Left lung (tissue), 10 donors: ENCODE results near the gene ASB10. TPM values are rescaled to one million over a fixed set of nuclear protein-coding genes. Genes with fewer than 3 reads are reported as not detected.

Experiments
- ATAC-seq: fragments of 200-7000 bp; cut with Tn5 transposase; one replicate; pipeline ENCODE4 v1.9.1; 2020; ENCODE audit warnings: moderate library complexity
- DNase-seq, 4 donors: peaks; one replicate each; pipeline ENCODE4 v3.0.0-alpha.2; 2013 to 2020
- H3K27ac ChIP-seq, 2 donors: fragments of 200-600 bp; sonication (generic) in 1 of 2; one replicate each; pipeline versions ENCODE4 v1.5.0 to v1.8.0; 2020 to 2021
- H3K27me3 ChIP-seq, 2 donors: fragments of 200-600 bp; sonication (generic) in 1 of 2; one replicate each; pipeline versions ENCODE4 v1.5.0 to v1.8.0; 2020 to 2021
- H3K36me3 ChIP-seq, 2 donors: fragments of 200-600 bp; sonication (generic) in 1 of 2; one replicate each; pipeline versions ENCODE4 v1.5.0 to v1.8.0; 2020 to 2021
- H3K4me1 ChIP-seq, 2 donors: fragments of 200-600 bp; one replicate each; pipeline ENCODE4 v1.8.0; 2021
- H3K4me3 ChIP-seq, 2 donors: fragments of 200-600 bp; sonication (generic) in 1 of 2; one replicate each; pipeline versions ENCODE4 v1.5.0 to v1.8.0; 2020 to 2021; ENCODE audit warnings: mild to moderate bottlenecking in 1 of 2
- H3K9me3 ChIP-seq, 2 donors: fragments of 200-600 bp; sonication (generic) in 1 of 2; one replicate each; pipeline versions ENCODE4 v1.5.0 to v1.8.0; 2020 to 2021
- CTCF ChIP-seq, 2 donors: fragments of 200-600 bp; sonication (generic) in 1 of 2; IDR thresholded peaks; one replicate each; pipeline versions ENCODE4 v1.5.0 to v1.8.0; 2021; ENCODE audit warnings: antibody characterized with exemption in 2 of 2
- intact Hi-C, 2 donors: fragments of 100-400 bp; cut with DNase I; formaldehyde crosslinking; loops; one replicate each; pipeline versions ENCODE4 v1.11.2 to v1.14.2; 2022
- polyA plus RNA-seq, 6 donors: library from polyadenylated mRNA; unstranded; fragments of 120-200 nt; gene quantifications; one replicate each; pipeline ENCODE4 v1.2.1, GENCODE V29; 2013; ENCODE audit not compliant: insufficient read length in 6 of 6
- total RNA-seq, 2 donors: library from RNA; stranded (reverse); fragmentation: NEBNext Ultra II Directional; extraction: Animal tissue kit (Norgen Biotek cat#: 25700); gene quantifications; one replicate each; pipeline ENCODE4 v1.2.1, GENCODE V29; 2021
- donor health status: DM: no; HTN: yes; CAD: no.
- donor health status: DM: no; HTN: no; CAD: no.

The ASB10 gene
- total and polyA plus RNA-seq, 8 donors = not detected

- H3K9me3 ChIP-seq = no peaks in the 10 kb centered on the region
- peaks cover 0 to 8% of the 10 kb centered on the region in 2 donors for H3K27me3 ChIP-seq
- DNase-seq (no peak), ATAC-seq (no peak)
- no peak overlapping the region for H3K4me3 ChIP-seq
- peaks cover 0 to 46% of the 10 kb centered on the region in 2 donors for H3K36me3 ChIP-seq
- intact Hi-C loops = no loop called here
- TF ChIP-seq CTCF (IDR thresholded peaks at IDR 0.05) = no peak
- no peak overlapping the region for H3K27ac ChIP-seq
- no peaks in the 10 kb centered on the region for H3K4me1 ChIP-seq
These were observed 24.2 kb upstream of the ASB10 start for GRCh38 chr7:151211155-151211772.

- no peak for ATAC-seq
- no peaks in the 10 kb centered on the region for H3K9me3 ChIP-seq
These were observed 23.2 kb upstream of the ASB10 start, which contains the start of gene H2BK1 for GRCh38 chr7:151210087-151210854. TSS of gene H2BK1 (minus strand) at chr7:151210488. CDS start at chr7:151210318, 170 bp downstream.

GRCh38 chr7:151209588-151209987 lies 22.5 kb upstream of the ASB10 start:
- H3K36me3 ChIP-seq = peaks cover 0 to 29% of the 10 kb centered on the region in 2 donors
- no peaks in the 10 kb centered on the region for H3K4me1 ChIP-seq
- DNase-seq (no peak), ATAC-seq (no peak)
- intact Hi-C loops = no loop called here
- no peaks in the 10 kb centered on the region for H3K9me3 ChIP-seq
- H3K27ac ChIP-seq = no peak overlapping the region
- peaks cover 0 to 25% of the 10 kb centered on the region in 2 donors for H3K27me3 ChIP-seq
- no peak for TF ChIP-seq CTCF (IDR thresholded peaks at IDR 0.05)
- H3K4me3 ChIP-seq = no peak overlapping the region

More at GRCh38 chr7:151210087-151210854, 23.2 kb upstream of the ASB10 start, which contains the start of gene H2BK1:
- peaks cover 0 to 18% of the 10 kb centered on the region in 2 donors for H3K27me3 ChIP-seq
- TF ChIP-seq CTCF (IDR thresholded peaks at IDR 0.05) = no peak
- H3K27ac ChIP-seq = no peak within 1 kb of the TSS
- no peak for DNase-seq
- H3K36me3 ChIP-seq = peaks cover 0 to 36% of the 10 kb centered on the region in 2 donors
- no peaks in the 10 kb centered on the region for H3K4me1 ChIP-seq
- H3K4me3 ChIP-seq = no peak within 1 kb of the TSS
- intact Hi-C loops = no loop called here

- no peak for TF ChIP-seq CTCF (IDR thresholded peaks at IDR 0.05)
- no peaks in the 10 kb centered on the region for H3K4me1 ChIP-seq
- H3K27me3 ChIP-seq = peaks cover 0 to 37% of the 10 kb centered on the region in 2 donors
- peaks cover 0 to 17% of the 10 kb centered on the region in 2 donors for H3K36me3 ChIP-seq
- DNase-seq = no peak
- intact Hi-C loops = no loop called here
- H3K9me3 ChIP-seq = no peaks in the 10 kb centered on the region
- H3K4me3 ChIP-seq = no peak overlapping the region
- no peak overlapping the region for H3K27ac ChIP-seq
- ATAC-seq = no peak
These were observed 21.3 kb upstream of the ASB10 start for GRCh38 chr7:151208253-151208862.

GRCh38 chr7:151207804-151208203 lies 20.8 kb upstream of the ASB10 start:
- no peak for TF ChIP-seq CTCF (IDR thresholded peaks at IDR 0.05)
- DNase-seq = peak in 1 of 4 donors; percentile 25

More at GRCh38 chr7:151207804-151208203, 20.8 kb upstream of the ASB10 start:
- Histone ChIP-seq H3K36me3 (peaks cover 0 to 11% of the 10 kb centered on the region in 2 donors), H3K4me3 (no peak overlapping the region), H3K27ac (no peak overlapping the region), H3K4me1 (no peaks in the 10 kb centered on the region), H3K27me3 (peaks cover 0 to 40% of the 10 kb centered on the region in 2 donors), H3K9me3 (no peaks in the 10 kb centered on the region)
- intact Hi-C loops = no loop called here
- ATAC-seq = no peak
